NK-92 (cell line): ENCODE data around the gene UBE2G2.

Experiments used
- DNase-seq: peaks from one replicate; lab custom pipeline; 2025; ENCODE audit not compliant: unreplicated experiment; lab: John Stamatoyannopoulos, UW

Gene UBE2G2

DNA sequence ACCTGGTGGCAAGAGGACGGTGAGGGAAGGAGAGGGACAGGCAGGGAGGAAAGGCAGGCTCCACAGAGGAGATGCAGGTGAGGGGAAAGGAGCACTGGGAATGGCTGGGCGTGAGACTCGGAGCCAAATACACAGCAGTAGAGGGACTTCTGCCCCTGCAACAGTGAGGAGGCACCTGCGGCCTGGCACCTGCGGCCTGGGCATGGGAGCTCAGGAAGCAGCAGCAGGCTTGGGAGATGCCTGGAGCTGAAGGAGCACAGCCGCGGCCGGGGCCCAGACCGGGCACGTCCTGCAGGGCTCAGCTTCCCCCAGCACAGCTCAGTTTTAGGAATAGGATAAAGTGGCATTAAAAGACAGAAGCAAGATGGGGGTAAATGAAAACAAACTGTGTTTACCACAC lies 69.4 kb downstream of the UBE2G2 start:
- DNase-seq: no peak

DNA sequence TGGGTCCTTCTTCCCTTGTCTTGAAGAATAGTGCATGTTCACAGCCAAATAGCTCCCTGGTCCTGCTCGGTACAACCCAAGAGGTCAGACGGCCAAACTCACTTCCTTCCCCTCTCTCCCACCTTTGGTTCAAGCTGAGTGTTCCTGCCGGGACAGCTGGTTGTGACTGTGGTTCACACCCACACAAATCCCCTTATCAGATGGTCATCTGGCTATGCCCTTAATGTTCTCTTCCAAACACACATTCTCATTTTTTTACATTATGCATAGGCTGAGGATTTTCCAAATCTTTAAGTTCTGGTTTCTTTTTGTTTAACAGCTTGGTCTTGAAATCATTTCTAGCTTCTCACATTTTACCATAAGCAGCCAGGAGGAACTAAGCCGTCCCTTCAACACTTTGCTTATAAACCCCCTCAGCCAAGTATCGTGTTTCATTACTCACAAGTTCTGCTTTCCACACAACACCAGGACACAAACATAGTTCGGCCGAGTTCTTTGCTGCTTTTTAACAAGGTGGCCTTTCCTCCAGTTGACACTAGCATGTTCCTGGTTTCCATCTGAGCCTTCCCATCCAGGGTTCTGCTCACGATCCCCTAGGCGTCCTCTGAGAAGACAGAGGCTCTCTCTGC lies 70.6 kb downstream of the UBE2G2 start:
- DNase-seq: no peak

DNA sequence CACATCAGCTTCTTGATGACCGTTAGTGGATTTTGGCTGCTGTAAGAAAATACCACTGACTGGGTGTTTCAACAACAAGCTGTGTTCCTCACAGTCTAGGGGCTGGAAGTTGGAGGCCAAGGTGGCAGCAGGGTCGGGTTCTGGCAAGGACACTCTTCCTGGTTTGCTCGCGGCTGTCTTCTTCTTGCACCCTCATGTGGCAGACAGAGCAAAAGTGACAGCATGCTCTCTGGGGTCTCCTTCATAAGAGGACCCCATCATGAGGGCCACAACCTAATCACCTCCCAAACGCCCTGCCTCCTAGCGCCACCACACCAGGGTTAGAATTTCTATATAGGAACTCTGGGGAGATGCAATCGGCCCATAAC lies 71.6 kb downstream of the UBE2G2 start:
- DNase-seq: no peak

DNA sequence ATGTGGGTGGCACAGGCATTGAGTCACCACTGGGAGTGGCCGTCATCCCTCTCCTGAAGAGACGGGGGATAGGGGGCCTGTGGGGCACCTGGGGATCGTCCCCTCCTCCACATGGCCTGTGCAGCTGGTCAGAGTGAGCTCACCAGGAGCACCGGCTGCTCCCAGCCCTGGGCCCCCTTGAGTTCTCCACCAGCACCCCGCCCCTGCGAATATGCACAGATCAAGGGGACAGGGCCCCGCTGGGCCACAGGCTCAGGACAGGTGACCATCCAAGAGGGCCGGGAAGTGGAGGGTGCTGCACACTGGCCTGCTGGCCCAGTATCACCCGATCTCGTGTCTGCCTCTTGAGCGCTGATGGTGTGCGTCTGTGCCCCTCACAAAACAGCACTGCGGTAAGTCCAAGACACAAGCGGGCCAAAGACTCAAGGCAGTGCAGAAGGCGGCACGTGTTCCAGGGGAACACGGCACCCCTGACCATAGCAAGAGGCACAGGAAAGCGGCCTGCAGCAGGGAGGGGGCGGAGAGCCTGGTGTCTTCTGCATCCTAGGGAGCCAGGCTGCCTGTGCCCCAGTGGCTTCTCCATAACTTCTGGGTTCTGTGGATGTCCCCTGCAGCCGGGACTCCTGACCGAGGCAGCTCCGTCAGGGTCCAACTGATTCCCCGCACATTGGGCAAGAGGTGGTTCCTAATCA lies 72.1 kb downstream of the UBE2G2 start:
- DNase-seq: no peak

DNA sequence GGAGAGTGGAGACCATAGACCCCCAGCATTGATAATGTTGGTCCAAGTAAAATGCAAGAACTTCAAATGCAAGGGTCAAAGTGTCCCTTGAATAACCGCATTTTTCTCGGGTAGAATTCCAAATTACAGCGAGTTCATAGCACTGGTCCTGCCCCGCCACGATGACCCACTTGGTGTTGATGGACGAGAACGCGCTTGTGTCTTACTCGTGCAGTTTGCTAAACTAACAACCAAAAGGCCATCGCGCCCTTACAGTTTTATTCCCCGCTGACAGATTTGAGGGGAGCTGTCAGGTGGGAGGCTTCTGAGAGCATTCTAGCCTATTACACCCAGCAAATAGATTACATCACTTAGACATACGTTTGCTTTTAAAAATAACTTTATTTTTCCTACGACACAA lies 72.9 kb downstream of the UBE2G2 start:
- DNase-seq: no peak

DNA sequence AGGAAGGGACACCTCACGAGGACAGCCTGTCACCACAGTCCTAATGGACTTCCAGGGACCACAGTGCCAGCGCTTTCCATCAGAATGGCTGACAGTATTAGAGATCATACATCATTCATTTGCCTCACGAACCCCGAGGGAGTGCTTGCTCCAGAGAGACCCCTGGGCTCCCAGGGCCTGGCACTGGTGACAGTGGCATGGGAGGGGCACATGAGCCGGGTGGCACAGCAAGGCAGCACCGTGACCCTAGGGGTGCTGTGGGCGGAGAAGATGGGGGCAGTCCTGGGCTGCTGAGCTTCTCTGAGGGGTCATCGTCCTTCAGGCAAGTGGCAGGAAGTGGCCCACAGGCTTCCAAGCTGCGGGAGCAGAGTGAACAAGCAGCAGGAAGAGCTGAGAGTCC lies 73.9 kb downstream of the UBE2G2 start:
- DNase-seq: no peak

DNA sequence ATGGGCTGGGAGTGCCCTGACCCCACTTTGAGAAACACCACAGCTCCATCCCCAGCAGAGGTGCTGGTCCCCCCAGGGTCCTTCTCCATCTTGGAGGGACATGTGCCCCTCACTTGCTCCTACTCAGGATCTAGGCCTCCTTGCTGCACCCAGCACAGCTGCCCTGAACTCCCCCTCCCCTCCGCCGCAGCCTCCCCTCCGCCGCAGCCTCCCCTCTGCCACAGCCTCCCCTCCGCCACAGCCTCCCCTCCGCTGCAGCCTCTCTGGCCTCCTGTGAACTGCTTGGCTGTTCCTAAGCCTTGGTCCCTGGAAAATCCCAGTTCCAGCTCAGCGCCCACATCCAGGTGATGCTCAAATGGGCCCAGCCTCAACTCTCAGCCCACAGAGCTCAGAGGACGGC lies 74.3 kb downstream of the UBE2G2 start:
- DNase-seq: no peak

DNA sequence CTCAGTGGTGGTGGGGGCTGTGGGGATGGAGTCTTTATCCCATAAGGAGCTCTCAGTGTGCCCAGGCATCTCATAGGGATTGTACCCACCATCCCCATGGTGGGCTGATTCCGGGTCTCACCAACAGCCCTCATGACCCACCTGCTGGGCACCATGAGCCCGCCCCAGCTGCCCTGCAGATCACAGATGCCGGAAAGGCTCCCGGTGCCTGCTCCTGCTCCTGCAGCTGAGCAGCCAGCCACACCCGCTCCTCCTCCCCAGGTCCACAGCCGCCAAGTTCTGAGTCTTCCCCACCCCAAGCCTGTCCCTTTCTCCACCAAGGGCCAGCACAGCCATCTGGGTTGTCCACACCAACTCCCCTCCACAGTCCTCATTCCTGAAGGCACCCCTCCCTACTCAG lies 74.8 kb downstream of the UBE2G2 start:
- DNase-seq: no peak

DNA sequence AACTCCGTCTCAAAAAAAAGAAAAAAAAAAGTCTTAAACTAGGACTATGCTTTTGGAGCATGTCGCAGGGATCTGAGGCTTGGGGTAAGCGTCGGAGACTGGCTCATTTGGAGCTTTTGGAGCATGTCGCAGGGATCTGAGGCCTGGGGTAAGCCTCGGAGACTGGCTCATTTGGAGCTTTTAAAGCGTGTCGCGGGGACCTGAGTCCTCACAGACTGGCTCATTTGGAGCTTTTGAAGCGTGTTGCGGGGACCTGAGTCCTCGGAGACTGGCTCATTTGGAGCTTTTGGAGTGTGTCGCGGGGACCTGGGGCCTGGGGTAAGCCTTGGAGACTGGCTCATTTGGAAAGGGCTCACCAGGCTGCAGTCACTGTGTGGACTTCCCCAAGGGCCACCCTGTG lies 76.7 kb downstream of the UBE2G2 start:
- DNase-seq: no peak

DNA sequence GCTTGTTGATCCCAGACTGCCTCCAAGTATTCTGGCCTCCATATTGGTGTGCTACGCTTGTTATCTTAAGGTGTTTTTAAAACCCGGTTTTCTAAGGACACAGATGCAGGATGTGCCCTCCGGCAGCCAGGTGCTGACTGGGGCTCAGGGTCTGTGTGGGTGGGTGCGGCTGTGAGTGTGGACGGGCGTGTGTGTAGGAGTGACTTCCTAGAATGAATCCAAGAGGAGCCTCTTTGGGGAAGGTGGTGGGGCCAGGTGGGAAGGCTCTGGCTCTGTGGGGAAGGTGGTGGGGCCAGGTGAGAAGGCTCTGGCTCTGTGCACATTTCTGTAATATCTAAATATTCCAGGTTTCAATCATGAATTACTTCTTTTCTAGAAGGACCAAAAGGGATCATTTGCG lies 77.4 kb downstream of the UBE2G2 start:
- no peak for DNase-seq

DNA sequence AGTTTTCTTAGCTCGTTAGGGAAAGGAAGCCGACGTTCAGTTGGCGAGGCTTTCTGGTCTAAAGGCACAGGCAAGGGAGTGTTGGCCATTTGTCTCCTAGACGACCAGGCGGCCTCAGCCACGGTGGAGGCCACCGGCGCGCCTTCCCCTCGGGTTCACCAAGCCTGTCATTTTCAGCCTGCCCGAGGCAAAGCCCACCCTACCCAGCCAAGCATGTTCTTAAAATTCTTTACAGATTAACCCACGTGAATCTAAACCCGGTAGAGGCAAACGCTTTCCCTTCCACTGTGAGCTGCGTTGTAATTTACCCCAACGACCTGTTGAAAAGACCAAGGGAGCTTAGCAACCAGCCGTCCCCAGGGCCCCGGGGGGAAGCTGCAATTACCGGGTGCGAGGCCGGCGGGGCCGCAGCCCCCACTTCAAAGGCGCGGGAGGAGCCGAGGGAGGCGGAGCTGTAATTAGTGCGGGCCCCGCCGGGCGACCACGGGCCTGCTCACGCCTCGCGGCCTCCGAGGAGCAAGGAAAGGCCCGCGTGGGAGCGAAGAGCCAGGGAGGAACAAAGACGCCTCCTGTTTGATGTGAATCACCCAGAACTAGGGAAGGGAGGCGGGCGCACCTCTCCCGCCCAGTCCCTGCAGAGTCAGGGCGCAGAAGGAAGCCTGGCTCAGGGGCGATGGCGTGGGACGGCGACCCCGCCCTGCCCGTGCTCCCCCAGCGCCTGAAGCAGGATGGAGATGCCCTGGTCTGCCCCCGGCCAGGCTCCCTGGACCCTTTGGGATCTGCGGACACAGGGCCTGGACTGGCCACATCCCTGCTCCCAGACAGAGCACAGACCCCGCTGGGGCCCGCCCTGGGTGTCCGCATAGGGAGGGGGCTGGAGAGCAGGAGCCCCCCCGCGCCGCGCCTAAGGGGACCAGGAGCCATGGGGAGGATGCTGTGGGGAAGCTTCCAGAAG lies 78.2 kb downstream of the UBE2G2 start:
- DNase-seq: no peak

DNA sequence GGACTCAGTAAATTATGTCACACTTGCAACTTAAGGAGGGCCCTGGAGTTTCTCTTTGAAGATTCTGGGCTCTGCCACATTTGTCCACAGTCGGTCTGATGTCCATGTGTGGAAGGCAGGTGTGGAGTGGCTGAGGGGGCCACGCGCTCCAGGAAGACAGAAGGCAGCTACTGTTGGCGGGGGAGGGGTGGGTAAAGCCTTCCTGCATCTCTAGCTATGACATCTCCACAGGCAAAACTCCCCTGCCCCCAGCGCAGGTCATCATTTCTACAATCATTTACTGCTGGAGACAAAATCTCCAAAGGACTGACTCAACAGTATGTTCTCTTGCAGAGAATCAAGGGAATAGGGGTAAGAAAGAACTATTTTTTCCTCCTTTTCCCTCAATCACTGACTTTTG lies 78.9 kb downstream of the UBE2G2 start:
- DNase-seq: no peak

DNA sequence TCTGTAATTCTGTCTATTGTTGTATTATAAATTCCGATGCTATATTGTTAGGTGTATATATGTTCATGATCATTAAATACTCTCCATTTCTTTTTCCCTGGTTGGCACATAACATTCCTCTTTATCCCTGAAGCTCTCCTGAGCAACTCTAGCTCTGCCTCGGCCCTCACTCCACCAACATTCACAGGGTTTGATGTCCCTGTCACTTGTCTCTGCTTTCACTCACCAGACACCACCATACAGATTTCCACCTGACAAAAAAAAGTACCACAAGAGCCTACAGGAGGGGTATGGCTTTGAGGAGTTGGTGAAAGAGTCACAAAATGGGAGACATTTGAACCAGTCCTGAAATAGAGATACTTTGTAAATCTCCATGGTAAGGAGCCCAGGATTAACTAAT lies 81.5 kb downstream of the UBE2G2 start:
- no peak for DNase-seq
